Duodenal mucosa (tissue), 2 donors: ENCODE results near the gene MIPOL1.

Experiments
- H3K27ac ChIP-seq: one replicate; pipeline ENCODE4 v1.7.0; 2013; ENCODE audit warnings: low read depth, low read length
- H3K27me3 ChIP-seq, 2 donors: one replicate each; pipeline ENCODE4 v1.7.0; 2013; ENCODE audit warnings: low read length in 2 of 2, control low read depth in 1 of 2; ENCODE audit not compliant: insufficient read depth in 2 of 2, control insufficient read depth in 1 of 2
- H3K36me3 ChIP-seq, 2 donors: one replicate each; pipeline ENCODE4 v1.7.0; 2013; ENCODE audit warnings: low read length in 2 of 2, control low read depth in 1 of 2; ENCODE audit not compliant: insufficient read depth in 2 of 2, control insufficient read depth in 1 of 2
- H3K4me1 ChIP-seq, 2 donors: one replicate each; pipeline ENCODE4 v1.7.0; 2013; ENCODE audit warnings: low read length in 2 of 2, control low read depth in 1 of 2; ENCODE audit not compliant: insufficient read depth in 2 of 2, control insufficient read depth in 1 of 2
- H3K4me3 ChIP-seq, 2 donors: one replicate each; pipeline ENCODE4 v1.7.0; 2013; ENCODE audit warnings: low read length in 2 of 2, low read depth in 1 of 2
- H3K9ac ChIP-seq, 2 donors: one replicate each; pipeline ENCODE4 v1.7.0; 2013; ENCODE audit warnings: low read length in 2 of 2, low read depth in 1 of 2
- H3K9me3 ChIP-seq, 2 donors: one replicate each; pipeline ENCODE4 v1.7.0; 2013; ENCODE audit warnings: low read length in 2 of 2, control low read depth in 1 of 2; ENCODE audit not compliant: control insufficient read depth in 1 of 2

Gene MIPOL1

GRCh38 chr14:37592482-37593408 lies 395.0 kb downstream of the MIPOL1 start:
- peaks cover 25 to 54% of the 10 kb centered on the region in 2 donors for H3K27me3 ChIP-seq
- H3K9me3 ChIP-seq: no peaks in the 10 kb centered on the region
- H3K4me1 ChIP-seq: peaks cover 0 to 7% of the 10 kb centered on the region in 2 donors
- peak overlapping the region; percentile 76 to 84 for H3K4me3 ChIP-seq
- H3K36me3 ChIP-seq: no peaks in the 10 kb centered on the region
- H3K9ac ChIP-seq: peak overlapping the region; percentile 74 to 77
- H3K27ac ChIP-seq: peak overlapping the region; percentile 32

- Histone ChIP-seq H3K27me3 (peaks cover 23 to 51% of the 10 kb centered on the region in 2 donors), H3K4me1 (peaks cover 0 to 7% of the 10 kb centered on the region in 2 donors), H3K9ac (peak overlapping the region; percentile 49 to 74), H3K4me3 (peak overlapping the region; percentile 76 to 84), H3K27ac (no peak overlapping the region), H3K9me3 (no peaks in the 10 kb centered on the region), H3K36me3 (no peaks in the 10 kb centered on the region)
Measured at GRCh38 chr14:37593511-37594237, 395.9 kb downstream of the MIPOL1 start.

DNA sequence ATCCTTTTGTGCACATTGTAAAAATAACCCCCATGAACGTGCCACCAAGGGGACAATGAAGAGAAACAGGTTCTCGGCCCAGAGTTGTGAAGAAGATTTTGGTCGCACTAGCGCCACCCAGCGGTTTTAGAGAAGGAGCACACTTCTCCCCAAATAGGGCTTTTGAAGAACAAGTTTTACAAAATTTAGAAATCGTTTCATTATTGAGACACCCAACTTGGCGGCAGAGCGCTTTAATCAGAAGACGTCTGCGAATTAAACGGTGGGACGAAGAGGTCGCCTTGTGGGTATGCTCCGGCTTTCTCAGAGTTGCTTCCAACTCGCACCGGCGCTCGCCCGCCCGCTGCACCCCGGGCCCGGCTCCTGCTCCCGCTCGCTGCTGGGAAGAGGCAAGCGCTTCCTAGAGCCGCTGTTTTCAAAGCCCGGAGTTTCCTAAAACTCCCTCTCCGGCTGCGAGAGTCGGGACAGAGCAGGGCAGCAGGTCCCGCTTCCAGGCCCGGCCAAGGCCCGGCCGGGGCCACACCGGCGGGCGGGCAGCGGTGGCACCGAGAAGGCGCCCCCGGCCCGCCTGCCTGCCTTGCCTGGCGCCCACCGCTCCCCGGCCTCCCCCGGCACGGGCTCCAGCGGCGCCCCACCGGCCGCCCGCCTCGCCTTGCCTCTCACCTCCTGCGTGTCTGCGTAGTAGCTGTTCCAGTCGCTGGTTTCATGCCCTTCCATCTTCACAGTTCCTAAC lies 396.7 kb downstream of the MIPOL1 start:
- Histone ChIP-seq H3K9me3 (no peaks in the 10 kb centered on the region), H3K4me1 (peaks cover 0 to 12% of the 10 kb centered on the region in 2 donors), H3K27ac (peak overlapping the region; percentile 73), H3K36me3 (no peaks in the 10 kb centered on the region), H3K4me3 (peak overlapping the region; percentile 76 to 84), H3K27me3 (peaks cover 24 to 54% of the 10 kb centered on the region in 2 donors), H3K9ac (peak overlapping the region; percentile 49 to 74)

DNA sequence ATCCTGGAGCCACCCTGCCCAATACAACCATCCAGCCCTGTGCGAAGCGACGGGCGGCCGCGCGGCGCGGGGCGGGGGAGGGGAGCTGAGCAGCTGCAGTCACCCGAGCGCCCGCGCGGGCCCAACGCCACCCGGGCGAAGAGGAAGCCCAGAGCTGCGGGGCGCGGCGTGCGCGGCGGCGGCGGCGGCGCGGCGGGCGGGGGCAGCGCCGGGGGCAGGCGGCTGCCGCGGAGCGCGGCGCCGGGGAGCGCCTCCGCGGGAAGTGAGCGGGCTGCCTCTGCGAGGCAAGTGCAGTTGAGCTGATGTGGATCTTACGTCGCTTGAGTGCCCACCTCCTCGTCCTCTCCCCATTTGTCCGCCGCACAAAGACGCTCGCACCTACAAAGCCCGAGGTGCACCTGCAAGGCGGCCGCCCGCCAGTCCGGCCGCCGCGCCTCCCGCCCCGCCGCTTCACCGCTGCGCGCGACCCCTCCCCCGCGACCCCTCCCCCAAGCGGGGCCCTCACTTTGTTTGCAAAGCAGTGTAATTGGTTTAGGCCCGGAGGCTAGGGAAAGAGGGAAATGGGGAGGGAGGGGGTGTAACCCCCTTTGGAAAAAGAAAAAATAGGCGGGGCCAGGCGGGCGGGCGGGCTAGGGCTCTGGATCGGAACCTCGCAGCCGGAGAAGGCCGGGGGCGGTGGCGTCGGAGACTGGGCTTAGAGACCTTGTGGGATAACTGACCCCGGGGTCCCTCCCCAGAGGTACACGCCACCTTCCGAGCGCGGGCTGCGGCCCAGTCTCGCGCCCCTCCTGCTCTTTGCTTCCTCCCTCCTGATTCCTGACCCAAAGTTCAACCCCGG lies 397.5 kb downstream of the MIPOL1 start, which contains the start of the genes FOXA1 and TTC6:
Gene FOXA1, minus strand, starts transcription at position 279 of the 838 bp plus-strand sequence. Its CDS starts 277 bp downstream, at position 2.
Gene TTC6, plus strand, starts transcription at position 659 of the 838 bp plus-strand sequence. CDS start 26,436 bp downstream, outside the sequence.
- Histone ChIP-seq H3K36me3 (no peaks in the 10 kb centered on the region), H3K9ac (peak within 1 kb of the TSS; percentile 49 to 85), H3K27me3 (peaks cover 29 to 58% of the 10 kb centered on the region in 2 donors), H3K27ac (peak within 1 kb of the TSS; percentile 75), H3K9me3 (no peaks in the 10 kb centered on the region), H3K4me1 (peaks cover 0 to 12% of the 10 kb centered on the region in 2 donors), H3K4me3 (peak within 1 kb of the TSS; percentile 76 to 84)

DNA sequence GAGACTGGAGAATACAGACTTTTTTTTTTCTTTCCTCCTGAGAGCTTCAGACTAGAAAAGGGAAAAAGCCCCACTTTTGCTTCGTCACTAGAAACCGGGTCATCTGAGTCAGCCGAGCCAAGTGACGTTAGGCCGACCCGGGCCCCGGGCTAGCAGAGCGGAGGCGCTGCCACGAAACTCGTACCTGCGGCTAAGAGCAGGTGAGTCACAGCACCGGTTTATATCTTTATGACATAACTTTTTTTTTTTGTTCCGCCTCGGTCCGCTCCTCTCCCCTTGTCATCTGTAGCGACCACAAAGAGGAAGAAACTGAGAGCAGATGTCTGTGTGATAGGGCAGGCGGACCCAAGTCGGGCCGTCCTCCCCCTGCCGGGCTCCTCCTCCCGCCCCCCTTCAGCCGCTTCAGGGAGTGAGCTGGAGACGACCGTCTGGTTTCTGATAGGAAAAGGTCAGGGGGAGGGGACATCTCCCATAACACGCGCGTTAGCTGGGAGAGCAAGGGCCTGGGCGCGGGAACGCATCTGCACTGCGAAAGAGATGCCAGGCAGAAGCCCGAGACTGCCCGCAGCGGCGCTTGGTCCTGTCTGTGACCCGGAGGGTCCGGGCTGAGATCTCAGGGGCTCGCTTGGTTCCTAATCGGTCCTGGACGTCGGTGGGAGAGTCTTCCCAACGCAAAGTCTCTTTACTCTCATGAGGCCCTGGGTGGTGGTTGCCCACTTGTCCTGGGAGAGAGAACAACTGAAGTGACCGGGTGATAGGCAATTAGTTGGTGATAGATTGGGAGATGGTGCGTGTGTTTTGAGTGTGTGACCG lies 398.3 kb downstream of the MIPOL1 start:
- Histone ChIP-seq H3K9ac (peak overlapping the region; percentile 38 to 85), H3K4me3 (peak overlapping the region; percentile 73 to 84), H3K27ac (peak overlapping the region; percentile 75), H3K27me3 (peaks cover 29 to 58% of the 10 kb centered on the region in 2 donors), H3K36me3 (no peaks in the 10 kb centered on the region), H3K9me3 (no peaks in the 10 kb centered on the region), H3K4me1 (peaks cover 0 to 17% of the 10 kb centered on the region in 2 donors)

DNA sequence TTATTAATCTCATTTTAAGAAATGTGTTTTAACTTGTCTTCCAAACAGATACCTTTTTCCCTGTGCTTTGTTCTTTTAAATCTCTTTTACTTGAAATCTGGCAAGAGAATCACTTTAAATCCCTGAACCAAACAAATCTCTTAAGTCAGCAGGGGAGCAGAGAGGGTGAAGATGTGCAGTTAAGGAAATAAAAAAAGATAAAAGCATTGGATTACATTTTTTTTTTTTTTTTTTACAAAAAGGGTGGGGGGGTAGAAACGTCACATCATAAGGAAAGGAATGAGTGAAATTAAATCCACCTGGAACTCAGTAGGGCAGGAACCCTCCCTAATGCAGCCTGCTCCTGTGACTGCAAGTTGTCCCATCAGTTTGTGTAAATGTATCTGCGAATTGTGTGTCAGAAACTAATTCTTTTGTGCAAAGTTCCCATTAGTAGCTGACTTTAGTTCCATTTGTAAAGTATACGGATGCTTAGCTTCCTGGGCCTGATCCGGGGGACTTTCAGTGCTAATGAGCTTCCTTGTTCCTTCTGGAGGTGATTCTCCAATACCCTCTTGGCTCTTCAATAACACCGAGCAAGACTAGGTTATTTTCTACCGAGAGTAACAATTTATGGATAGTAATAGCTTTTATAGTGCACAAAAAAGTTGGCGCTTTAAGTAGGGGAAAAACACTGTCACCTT lies 399.2 kb downstream of the MIPOL1 start:
- H3K4me3 ChIP-seq: no peak overlapping the region
- H3K9ac ChIP-seq: no peak overlapping the region
- no peaks in the 10 kb centered on the region for H3K9me3 ChIP-seq
- H3K27ac ChIP-seq: no peak overlapping the region
- H3K4me1 ChIP-seq: peaks cover 0 to 17% of the 10 kb centered on the region in 2 donors
- no peaks in the 10 kb centered on the region for H3K36me3 ChIP-seq
- H3K27me3 ChIP-seq: peaks cover 32 to 67% of the 10 kb centered on the region in 2 donors

DNA sequence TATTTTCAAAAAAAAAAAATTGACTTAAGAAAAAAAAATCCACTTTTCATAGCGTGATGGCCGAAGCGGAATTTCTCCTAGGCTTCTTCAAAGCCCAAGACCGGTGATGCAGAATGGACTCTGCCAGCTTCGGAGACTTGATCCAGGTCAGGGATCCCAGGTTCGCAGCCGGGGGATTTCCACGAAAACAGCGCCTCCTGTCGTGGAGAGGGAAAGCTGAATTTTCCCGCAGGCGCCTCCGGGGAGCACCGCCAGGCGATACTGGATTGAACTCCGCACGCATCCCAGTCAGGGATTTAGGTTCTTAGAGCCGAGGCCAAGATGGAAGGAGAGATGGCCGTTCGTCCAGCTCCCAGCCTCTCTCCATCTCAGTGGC lies 399.8 kb downstream of the MIPOL1 start:
- H3K4me1 ChIP-seq: peaks cover 2 to 20% of the 10 kb centered on the region in 2 donors
- H3K9ac ChIP-seq: no peak overlapping the region
- H3K27ac ChIP-seq: no peak overlapping the region
- peaks cover 27 to 71% of the 10 kb centered on the region in 2 donors for H3K27me3 ChIP-seq
- no peaks in the 10 kb centered on the region for H3K36me3 ChIP-seq
- H3K9me3 ChIP-seq: no peaks in the 10 kb centered on the region
- no peak overlapping the region for H3K4me3 ChIP-seq

GRCh38 chr14:37597914-37598746 lies 400.4 kb downstream of the MIPOL1 start:
- Histone ChIP-seq H3K36me3 (no peaks in the 10 kb centered on the region), H3K9me3 (no peaks in the 10 kb centered on the region), H3K27me3 (peaks cover 27 to 70% of the 10 kb centered on the region in 2 donors), H3K27ac (no peak overlapping the region), H3K4me3 (no peak overlapping the region), H3K9ac (no peak overlapping the region), H3K4me1 (peaks cover 8 to 24% of the 10 kb centered on the region in 2 donors)
